Right lobe of liver (tissue), 4 donors: ENCODE data around the gene MARK3.
"Not testable (repeated sequence)": the region's sequence is repeated elsewhere in the genome, so short reads cannot be mapped to it uniquely, and the experiment has no call there.

Source experiments
- POLR2A ChIP-seq: fragments of 450-650 bp; IDR thresholded peaks from one replicate; pipeline ENCODE4 v1.6.1; 2017; ENCODE audit warnings: antibody characterized with exemption, mild to moderate bottlenecking
- TF ChIP-seq, protein P1 (sequence below), 4 donors: fragments of 200-600 bp in 3 of 4; fragments of 450-650 bp in 1 of 4; IDR thresholded peaks; one replicate each; pipeline versions ENCODE4 v1.5.1 to v1.8.0; 2016 to 2022; ENCODE audit warnings: antibody characterized with exemption in 4 of 4, mild to moderate bottlenecking in 2 of 4
- donor health status: DM: no; HTN: no; CAD: no.
- donor health status: DM: no; HTN: no; CAD: no.
- donor health status: DM: no; HTN: yes; CAD: no.

GRCh38 chr14:103357552-103357951 lies 27.7 kb upstream of the MARK3 start:
- TF ChIP-seq, protein P1, sequence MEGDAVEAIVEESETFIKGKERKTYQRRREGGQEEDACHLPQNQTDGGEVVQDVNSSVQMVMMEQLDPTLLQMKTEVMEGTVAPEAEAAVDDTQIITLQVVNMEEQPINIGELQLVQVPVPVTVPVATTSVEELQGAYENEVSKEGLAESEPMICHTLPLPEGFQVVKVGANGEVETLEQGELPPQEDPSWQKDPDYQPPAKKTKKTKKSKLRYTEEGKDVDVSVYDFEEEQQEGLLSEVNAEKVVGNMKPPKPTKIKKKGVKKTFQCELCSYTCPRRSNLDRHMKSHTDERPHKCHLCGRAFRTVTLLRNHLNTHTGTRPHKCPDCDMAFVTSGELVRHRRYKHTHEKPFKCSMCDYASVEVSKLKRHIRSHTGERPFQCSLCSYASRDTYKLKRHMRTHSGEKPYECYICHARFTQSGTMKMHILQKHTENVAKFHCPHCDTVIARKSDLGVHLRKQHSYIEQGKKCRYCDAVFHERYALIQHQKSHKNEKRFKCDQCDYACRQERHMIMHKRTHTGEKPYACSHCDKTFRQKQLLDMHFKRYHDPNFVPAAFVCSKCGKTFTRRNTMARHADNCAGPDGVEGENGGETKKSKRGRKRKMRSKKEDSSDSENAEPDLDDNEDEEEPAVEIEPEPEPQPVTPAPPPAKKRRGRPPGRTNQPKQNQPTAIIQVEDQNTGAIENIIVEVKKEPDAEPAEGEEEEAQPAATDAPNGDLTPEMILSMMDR (IDR thresholded peaks at IDR 0.05), result not testable (repeated sequence)
- TF ChIP-seq POLR2A, result not testable (repeated sequence)
